Measurements from ENCODE around the gene PTGFRN. TPM values are rescaled to one million over a fixed set of nuclear protein-coding genes. Genes with fewer than 3 reads are reported as not detected.

The PTGFRN gene
- total RNA-seq, 1 donor from 2014 or later: 106 TPM

GRCh38 chr1:116908820-116909511, 750 bp upstream of the PTGFRN start:
- peak overlapping the region; percentile 88 for H3K4me3 Mint-ChIP-seq
- TF ChIP-seq CTCF (IDR thresholded peaks at IDR 0.05; ENCODE audit: unreplicated experiment): no peak

DNA sequence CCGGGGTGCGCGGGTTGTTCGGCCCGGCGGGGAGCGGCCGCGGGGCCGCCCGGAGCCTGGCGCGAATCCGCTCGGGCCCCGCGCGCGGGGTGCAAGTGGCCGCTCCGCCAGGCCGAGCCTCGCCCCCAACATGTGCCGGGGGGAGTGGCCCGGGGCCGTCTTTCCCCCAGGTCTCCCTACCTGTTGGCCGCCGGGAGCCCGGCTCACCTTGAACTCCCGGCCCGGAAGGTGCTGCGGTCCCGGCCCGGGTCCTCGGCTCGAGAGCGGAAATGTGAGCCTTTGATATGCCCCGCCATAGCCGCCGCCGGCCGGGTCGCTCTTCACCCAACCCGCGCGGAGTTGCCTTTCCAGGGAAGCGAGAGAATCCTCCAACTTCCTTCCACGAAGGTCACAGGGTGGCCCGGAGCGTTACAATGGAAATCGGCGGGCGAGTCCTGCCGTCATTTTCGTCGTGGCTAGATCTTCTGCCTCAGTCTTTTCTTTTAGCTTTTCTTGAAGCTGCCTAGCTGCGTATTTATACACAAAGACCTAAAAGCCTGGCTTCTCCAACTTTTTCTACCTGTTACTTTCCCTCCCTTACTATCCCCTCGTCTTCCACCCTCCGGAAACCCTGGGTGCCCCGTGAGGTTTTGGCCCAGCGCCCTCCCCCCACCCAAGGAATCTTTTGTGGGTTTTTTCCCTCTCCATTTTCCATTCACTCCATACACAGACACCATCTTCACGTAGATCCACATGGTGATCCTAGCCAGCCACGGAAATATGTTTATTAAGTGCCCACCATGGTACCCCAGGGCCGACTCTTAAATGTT, 867 bp downstream of the PTGFRN start:
- Mint-ChIP-seq H3K4me3 (no peak overlapping the region), H3K27ac (no peak overlapping the region), H3K27me3 (ENCODE audit: low read depth) (no peaks in the 10 kb centered on the region), H3K36me3 (no peaks in the 10 kb centered on the region), H3K4me1 (peaks cover 8% of the 10 kb centered on the region), H3K9me3 (no peaks in the 10 kb centered on the region)
- no peak for TF ChIP-seq CTCF (IDR thresholded peaks at IDR 0.05; ENCODE audit: unreplicated experiment)
- DNase-seq (ENCODE audit: low spot score in 2 of 2, unreplicated experiment in 2 of 2): peak in 1 of 2 experiments; percentile 53

More at GRCh38 chr1:116908820-116909511, 750 bp upstream of the PTGFRN start:
- Mint-ChIP-seq H3K4me1 (peaks cover 5% of the 10 kb centered on the region), H3K9me3 (no peaks in the 10 kb centered on the region), H3K27ac (peak overlapping the region; percentile 96), H3K36me3 (no peaks in the 10 kb centered on the region), H3K27me3 (ENCODE audit: low read depth) (no peaks in the 10 kb centered on the region)
- no peak for DNase-seq (ENCODE audit: low spot score in 2 of 2, unreplicated experiment in 2 of 2)

GRCh38 chr1:116911188-116911553, 1.5 kb downstream of the PTGFRN start:
- Mint-ChIP-seq H3K9me3 (no peaks in the 10 kb centered on the region), H3K4me3 (no peak overlapping the region), H3K27me3 (ENCODE audit: low read depth) (no peaks in the 10 kb centered on the region), H3K4me1 (peaks cover 8% of the 10 kb centered on the region), H3K36me3 (no peaks in the 10 kb centered on the region), H3K27ac (no peak overlapping the region)
- DNase-seq (ENCODE audit: low spot score in 2 of 2, unreplicated experiment in 2 of 2): no peak
- no peak for TF ChIP-seq CTCF (IDR thresholded peaks at IDR 0.05; ENCODE audit: unreplicated experiment)

GRCh38 chr1:116911779-116912469, 2.2 kb downstream of the PTGFRN start:
- no peak overlapping the region for H3K27ac Mint-ChIP-seq
- H3K27me3 Mint-ChIP-seq (ENCODE audit: low read depth): no peaks in the 10 kb centered on the region
- no peak for DNase-seq (ENCODE audit: low spot score in 2 of 2, unreplicated experiment in 2 of 2)
- no peak overlapping the region for H3K4me3 Mint-ChIP-seq
- H3K9me3 Mint-ChIP-seq: no peaks in the 10 kb centered on the region
- H3K36me3 Mint-ChIP-seq: no peaks in the 10 kb centered on the region
- H3K4me1 Mint-ChIP-seq: peaks cover 8% of the 10 kb centered on the region
- no peak for TF ChIP-seq CTCF (IDR thresholded peaks at IDR 0.05; ENCODE audit: unreplicated experiment)

DNA sequence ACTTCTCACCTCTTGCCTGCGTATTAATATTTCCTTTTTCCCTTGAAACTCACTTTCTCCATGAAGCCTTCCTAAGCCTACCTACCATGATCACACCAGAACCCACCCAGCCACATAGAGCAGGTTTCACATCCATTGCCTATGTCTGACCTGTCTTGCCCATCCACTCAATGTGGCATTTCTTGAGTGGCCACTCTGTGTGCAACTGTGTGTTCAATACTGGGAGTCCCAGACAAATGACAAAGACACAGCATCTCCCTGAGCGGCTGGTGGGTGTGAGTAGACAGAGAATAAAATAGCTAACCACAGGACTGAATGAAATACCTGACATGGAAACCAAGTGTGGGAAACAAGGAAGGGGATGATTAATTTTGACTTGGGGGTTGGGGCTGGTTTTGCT, 3.1 kb downstream of the PTGFRN start:
- TF ChIP-seq CTCF (IDR thresholded peaks at IDR 0.05; ENCODE audit: unreplicated experiment): no peak
- Mint-ChIP-seq H3K4me3 (no peak overlapping the region), H3K4me1 (peaks cover 8% of the 10 kb centered on the region), H3K36me3 (no peaks in the 10 kb centered on the region), H3K27me3 (ENCODE audit: low read depth) (no peaks in the 10 kb centered on the region), H3K27ac (no peak overlapping the region), H3K9me3 (no peaks in the 10 kb centered on the region)
- no peak for DNase-seq (ENCODE audit: low spot score in 2 of 2, unreplicated experiment in 2 of 2)
